CD8-positive, alpha-beta memory T cell (primary cell): ENCODE measurements around the gene SLC7A5. TPM values are rescaled to one million over a fixed set of nuclear protein-coding genes. Genes with fewer than 3 reads are reported as not detected.
A peak's percentile ranks its signal among the peaks of the same experiment; 100 is the strongest.

Experiments used
- CTCF ChIA-PET: fragments of 350-600 bp; sonication (Branson Sonifier 250); formaldehyde crosslinking; loops from one replicate; lab custom pipeline; 2021; ENCODE audit warnings: antibody characterized with exemption; lab: Charles Lee
- POLR2A ChIA-PET: fragments of 350-600 bp; sonication (Branson Sonifier 250); formaldehyde crosslinking; loops from one replicate; lab custom pipeline; 2021; ENCODE audit warnings: antibody characterized with exemption; lab: Charles Lee
- DNase-seq, 5 donors: peaks; one replicate each; pipeline versions ENCODE4 v3.0.0 to v3.0.0-alpha.2; 2020 to 2022; ENCODE audit warnings: mixed read lengths in 1 of 5
- H3K27ac ChIP-seq: one replicate; pipeline ENCODE4 v1.7.0; 2013; ENCODE audit warnings: low read depth, mild to moderate bottlenecking, low read length, moderate library complexity
- H3K27me3 ChIP-seq: 2 replicates; pipeline ENCODE4 v1.7.0; 2013; ENCODE audit warnings: low read length, mild to moderate bottlenecking; ENCODE audit not compliant: insufficient read depth, poor library complexity, severe bottlenecking
- H3K36me3 ChIP-seq: 2 replicates; pipeline ENCODE4 v1.7.0; 2013; ENCODE audit warnings: mild to moderate bottlenecking, low read length, moderate library complexity; ENCODE audit not compliant: insufficient read depth
- H3K4me1 ChIP-seq: 2 replicates; pipeline ENCODE4 v1.7.0; 2013; ENCODE audit warnings: mild to moderate bottlenecking, low read length, moderate library complexity; ENCODE audit not compliant: insufficient read depth
- H3K4me3 ChIP-seq: 2 replicates; pipeline ENCODE4 v1.7.0; 2013; ENCODE audit warnings: mild to moderate bottlenecking, low read length
- H3K9me3 ChIP-seq: 2 replicates; pipeline ENCODE4 v1.7.0; 2013; ENCODE audit warnings: mild to moderate bottlenecking, low read length
- H3K27ac Mint-ChIP-seq, 8 donors: one replicate each; pipeline ENCODE4 v1.8.0; 2020 to 2021; ENCODE audit warnings: mixed read lengths in 8 of 8, mild to moderate bottlenecking in 6 of 8, inconsistent platforms in 3 of 8, moderate library complexity in 3 of 8
- H3K27me3 Mint-ChIP-seq, 2 donors: one replicate each; pipeline ENCODE4 v1.8.0; 2020 to 2021; ENCODE audit warnings: mixed read lengths in 2 of 2, mild to moderate bottlenecking in 1 of 2, moderate library complexity in 1 of 2
- H3K36me3 Mint-ChIP-seq, 3 donors: one replicate each; pipeline ENCODE4 v1.8.0; 2020 to 2021; ENCODE audit warnings: mixed read lengths in 3 of 3, inconsistent platforms in 1 of 3, mild to moderate bottlenecking in 1 of 3
- H3K4me1 Mint-ChIP-seq, 3 donors: one replicate each; pipeline ENCODE4 v1.8.0; 2020 to 2021; ENCODE audit warnings: mixed read lengths in 3 of 3, inconsistent platforms in 1 of 3, mild to moderate bottlenecking in 1 of 3
- H3K4me3 Mint-ChIP-seq, 7 donors: one replicate each; pipeline ENCODE4 v1.8.0; 2020 to 2021; ENCODE audit warnings: mixed read lengths in 7 of 7, mild to moderate bottlenecking in 6 of 7, moderate library complexity in 4 of 7, inconsistent platforms in 2 of 7
- H3K9me3 Mint-ChIP-seq, 5 donors: one replicate each; pipeline ENCODE4 v1.8.0; 2020 to 2022; ENCODE audit warnings: mixed read lengths in 5 of 5, mild to moderate bottlenecking in 3 of 5, moderate library complexity in 2 of 5, inconsistent platforms in 1 of 5
- polyA plus RNA-seq: library from polyadenylated mRNA; unstranded; fragments of 300-500 nt; fragmentation: Illumina TruSeq; gene quantifications from one replicate; pipeline ENCODE4 v1.2.3, GENCODE V29; 2021
- total RNA-seq, 2 experiments: library from RNA; stranded (reverse); gene quantifications; one replicate each; pipeline ENCODE4 v1.2.3, GENCODE V29; 2021

Gene SLC7A5
- total and polyA plus RNA-seq, 3 experiments from 2014 or later, result 20.7 to 383 (median 366) TPM

- no peak overlapping the region for H3K4me3 ChIP-seq
- Mint-ChIP-seq H3K27ac (peak overlapping the region in 1 of 8 donors; percentile 66), H3K4me3 (peak overlapping the region in 1 of 7 donors; percentile 23), H3K4me1 (no peaks in the 10 kb centered on the region), H3K9me3 (peaks cover 0 to 4% (median 0%) of the 10 kb centered on the region in 5 donors), H3K27me3 (peaks cover 0 to 2% of the 10 kb centered on the region in 2 donors), H3K36me3 (peaks cover 3 to 86% (median 10%) of the 10 kb centered on the region in 3 donors)
- no peaks in the 10 kb centered on the region for H3K4me1 ChIP-seq
- H3K27ac ChIP-seq, result no peak overlapping the region
- H3K9me3 ChIP-seq, result no peaks in the 10 kb centered on the region
- no peaks in the 10 kb centered on the region for H3K27me3 ChIP-seq
- POLR2A ChIA-PET, result no interaction called here
- DNase-seq, result no peak
- CTCF ChIA-PET, result interaction anchor here (1.6 to 2.3 kb wide), 3 partner anchors 37 to 56 kb away, joined by 6 to 10 read pairs (median 6); no protein-coding TSS in a partner anchor
- H3K36me3 ChIP-seq, result peaks cover 12% of the 10 kb centered on the region
These were observed 34.4 kb downstream of the SLC7A5 start for GRCh38 chr16:87834668-87835473.

GRCh38 chr16:87834005-87834667, 35.2 kb downstream of the SLC7A5 start:
- Mint-ChIP-seq H3K27ac (peak overlapping the region in 1 of 8 donors; percentile 72), H3K36me3 (peaks cover 3 to 81% (median 10%) of the 10 kb centered on the region in 3 donors)
- POLR2A ChIA-PET, result no interaction called here

GRCh38 chr16:87833548-87833947, 35.8 kb downstream of the SLC7A5 start:
- ChIA-PET CTCF (interaction anchor here (1.0 to 1.6 kb wide), 2 partner anchors 16 to 54 kb away, joined by 3 to 6 read pairs; no protein-coding TSS in a partner anchor), POLR2A (no interaction called here)
- H3K27me3 ChIP-seq, result no peaks in the 10 kb centered on the region
- peaks cover 3 to 80% (median 10%) of the 10 kb centered on the region in 3 donors for H3K36me3 Mint-ChIP-seq
- H3K4me3 ChIP-seq, result no peak overlapping the region
- peaks cover 0 to 2% of the 10 kb centered on the region in 2 donors for H3K27me3 Mint-ChIP-seq
- DNase-seq, result no peak
- H3K4me1 ChIP-seq, result no peaks in the 10 kb centered on the region
- no peaks in the 10 kb centered on the region for H3K4me1 Mint-ChIP-seq
- no peaks in the 10 kb centered on the region for H3K9me3 ChIP-seq
- no peak overlapping the region for H3K27ac ChIP-seq
- peak overlapping the region in 1 of 8 donors; percentile 72 for H3K27ac Mint-ChIP-seq
- peaks cover 3% of the 10 kb centered on the region for H3K36me3 ChIP-seq
- H3K4me3 Mint-ChIP-seq, result peak overlapping the region in 1 of 7 donors; percentile 18
- peaks cover 0 to 4% (median 0%) of the 10 kb centered on the region in 5 donors for H3K9me3 Mint-ChIP-seq

More at GRCh38 chr16:87834005-87834667, 35.2 kb downstream of the SLC7A5 start:
- Histone ChIP-seq H3K27me3 (no peaks in the 10 kb centered on the region), H3K36me3 (peaks cover 9% of the 10 kb centered on the region), H3K4me3 (no peak overlapping the region), H3K27ac (no peak overlapping the region), H3K4me1 (no peaks in the 10 kb centered on the region), H3K9me3 (no peaks in the 10 kb centered on the region)
- CTCF ChIA-PET, result interaction anchor here (1.0 to 1.6 kb wide), 2 partner anchors 15 to 55 kb away, joined by 3 to 6 read pairs; no protein-coding TSS in a partner anchor
- H3K4me1 Mint-ChIP-seq, result no peaks in the 10 kb centered on the region
- peak overlapping the region in 1 of 7 donors; percentile 61 for H3K4me3 Mint-ChIP-seq
- peaks cover 0 to 2% of the 10 kb centered on the region in 2 donors for H3K27me3 Mint-ChIP-seq
- peaks cover 0 to 4% (median 0%) of the 10 kb centered on the region in 5 donors for H3K9me3 Mint-ChIP-seq
- no peak for DNase-seq

GRCh38 chr16:87832741-87833502, 36.4 kb downstream of the SLC7A5 start:
- Histone ChIP-seq H3K27me3 (no peaks in the 10 kb centered on the region), H3K9me3 (no peaks in the 10 kb centered on the region), H3K27ac (no peak overlapping the region), H3K4me1 (no peaks in the 10 kb centered on the region), H3K36me3 (no peaks in the 10 kb centered on the region), H3K4me3 (no peak overlapping the region)
- peak overlapping the region in 1 of 8 donors; percentile 72 for H3K27ac Mint-ChIP-seq
- H3K27me3 Mint-ChIP-seq, result peaks cover 0 to 2% of the 10 kb centered on the region in 2 donors
- POLR2A ChIA-PET, result no interaction called here
- H3K4me3 Mint-ChIP-seq, result peak overlapping the region in 1 of 7 donors; percentile 89
- no peak for DNase-seq
- H3K9me3 Mint-ChIP-seq, result peaks cover 0 to 4% (median 0%) of the 10 kb centered on the region in 5 donors
- CTCF ChIA-PET, result interaction anchor here (1.3 to 1.6 kb wide), 2 partner anchors 17 to 54 kb away, joined by 3 to 6 read pairs; no protein-coding TSS in a partner anchor
- no peaks in the 10 kb centered on the region for H3K4me1 Mint-ChIP-seq
- H3K36me3 Mint-ChIP-seq, result peaks cover 3 to 74% (median 10%) of the 10 kb centered on the region in 3 donors

- H3K27me3 ChIP-seq, result no peaks in the 10 kb centered on the region
- no peaks in the 10 kb centered on the region for H3K4me1 Mint-ChIP-seq
- H3K27ac ChIP-seq, result no peak overlapping the region
- no peak for DNase-seq
- H3K9me3 Mint-ChIP-seq, result peaks cover 0 to 4% (median 0%) of the 10 kb centered on the region in 5 donors
- no peaks in the 10 kb centered on the region for H3K36me3 ChIP-seq
- H3K36me3 Mint-ChIP-seq, result peaks cover 3 to 68% (median 10%) of the 10 kb centered on the region in 3 donors
- H3K4me1 ChIP-seq, result no peaks in the 10 kb centered on the region
- no peaks in the 10 kb centered on the region for H3K9me3 ChIP-seq
- no peak overlapping the region for H3K4me3 ChIP-seq
- peaks cover 0 to 2% of the 10 kb centered on the region in 2 donors for H3K27me3 Mint-ChIP-seq
- ChIA-PET CTCF (interaction anchor here (1.3 kb wide), 1 partner anchor 18 kb away, joined by 3 read pairs; no protein-coding TSS in a partner anchor), POLR2A (no interaction called here)
- H3K27ac Mint-ChIP-seq, result peak overlapping the region in 1 of 8 donors; percentile 72
- H3K4me3 Mint-ChIP-seq, result no peak overlapping the region
These were observed 37.2 kb downstream of the SLC7A5 start for GRCh38 chr16:87832137-87832527.

GRCh38 chr16:87831421-87832136, 37.7 kb downstream of the SLC7A5 start:
- no peaks in the 10 kb centered on the region for H3K36me3 ChIP-seq
- H3K4me3 Mint-ChIP-seq, result peak overlapping the region in 1 of 7 donors; percentile 39
- POLR2A ChIA-PET, result no interaction called here

More at GRCh38 chr16:87831421-87832136, 37.7 kb downstream of the SLC7A5 start:
- Histone ChIP-seq H3K4me3 (no peak overlapping the region), H3K9me3 (no peaks in the 10 kb centered on the region), H3K27me3 (no peaks in the 10 kb centered on the region), H3K4me1 (no peaks in the 10 kb centered on the region), H3K27ac (no peak overlapping the region)
- H3K27ac Mint-ChIP-seq, result peak overlapping the region in 3 of 8 donors; percentile 56 to 72 (median 71)
- no peaks in the 10 kb centered on the region for H3K4me1 Mint-ChIP-seq
- no peak for DNase-seq
- H3K36me3 Mint-ChIP-seq, result peaks cover 3 to 63% (median 10%) of the 10 kb centered on the region in 3 donors
- H3K27me3 Mint-ChIP-seq, result peaks cover 0 to 2% of the 10 kb centered on the region in 2 donors
- peaks cover 0 to 4% (median 0%) of the 10 kb centered on the region in 5 donors for H3K9me3 Mint-ChIP-seq
- CTCF ChIA-PET, result interaction anchor here (1.3 kb wide), 1 partner anchor 18 kb away, joined by 3 read pairs; no protein-coding TSS in a partner anchor
